NT2/D1 (cell line): Measurements from ENCODE around the gene IDH2.

Experiments used
- DNase-seq: peaks from one replicate; pipeline ENCODE4 v3.0.0-alpha.2; 2011; ENCODE audit warnings: low read depth, low spot score
- H3K27me3 ChIP-seq: 2 replicates; pipeline ENCODE4 v1.6.0; 2011; ENCODE audit warnings: mild to moderate bottlenecking; ENCODE audit not compliant: insufficient read length, insufficient read depth
- H3K36me3 ChIP-seq: 2 replicates; pipeline ENCODE4 v1.6.1; 2011; ENCODE audit warnings: mild to moderate bottlenecking, low read length, mixed read lengths; ENCODE audit not compliant: insufficient read depth, insufficient read length
- H3K4me1 ChIP-seq: 2 replicates; pipeline ENCODE4 v1.5.1; 2011; ENCODE audit not compliant: insufficient read depth, insufficient read length
- H3K4me3 ChIP-seq: 2 replicates; pipeline ENCODE4 v1.5.1; 2011; ENCODE audit warnings: low read depth; ENCODE audit not compliant: insufficient read length
- H3K9ac ChIP-seq: 2 replicates; pipeline ENCODE4 v1.6.0; 2011; ENCODE audit warnings: low read depth; ENCODE audit not compliant: insufficient read length
- H3K9me3 ChIP-seq: 2 replicates; pipeline ENCODE4 v1.5.1; 2011; ENCODE audit warnings: mild to moderate bottlenecking, low read length; ENCODE audit not compliant: insufficient read depth
- SUZ12 ChIP-seq: IDR thresholded peaks from 2 replicates; pipeline ENCODE4 v1.6.1; 2011; ENCODE audit not compliant: insufficient read length, insufficient read depth; ENCODE audit errors: extremely low read depth
- YY1 ChIP-seq: IDR thresholded peaks from 2 replicates; pipeline ENCODE4 v1.6.1; 2011; ENCODE audit not compliant: insufficient read length, insufficient read depth
- ZNF274 ChIP-seq: IDR thresholded peaks from 2 replicates; pipeline ENCODE4 v1.6.1; 2011; ENCODE audit warnings: mild to moderate bottlenecking, low read depth, low read length

Gene IDH2

DNA sequence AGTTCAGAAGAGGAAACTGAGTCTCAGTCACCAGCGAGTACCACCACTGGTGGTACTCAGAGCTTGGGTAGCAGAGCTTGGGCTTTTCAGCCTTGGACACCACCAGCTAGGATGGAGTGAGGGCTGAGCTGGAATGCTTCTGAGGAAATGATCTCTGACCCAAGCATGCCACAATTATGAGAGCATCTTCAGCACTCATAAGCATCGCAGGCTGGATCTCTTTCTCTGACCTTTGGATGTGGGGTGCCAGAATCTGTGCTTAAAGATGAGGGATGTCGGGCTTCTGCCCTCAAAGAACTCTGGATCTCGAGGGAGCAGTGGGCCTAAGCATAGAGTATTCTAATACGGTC is 64.8 kb downstream of the IDH2 start:
- H3K9ac ChIP-seq = no peak overlapping the region
- no peaks in the 10 kb centered on the region for H3K27me3 ChIP-seq
- DNase-seq = no peak
- H3K4me3 ChIP-seq = no peak overlapping the region
- no peak for TF ChIP-seq SUZ12
- TF ChIP-seq ZNF274 = no peak
- TF ChIP-seq YY1 = no peak
- peaks cover 24% of the 10 kb centered on the region for H3K4me1 ChIP-seq
- peaks cover 2% of the 10 kb centered on the region for H3K36me3 ChIP-seq
- H3K9me3 ChIP-seq = no peaks in the 10 kb centered on the region

DNA sequence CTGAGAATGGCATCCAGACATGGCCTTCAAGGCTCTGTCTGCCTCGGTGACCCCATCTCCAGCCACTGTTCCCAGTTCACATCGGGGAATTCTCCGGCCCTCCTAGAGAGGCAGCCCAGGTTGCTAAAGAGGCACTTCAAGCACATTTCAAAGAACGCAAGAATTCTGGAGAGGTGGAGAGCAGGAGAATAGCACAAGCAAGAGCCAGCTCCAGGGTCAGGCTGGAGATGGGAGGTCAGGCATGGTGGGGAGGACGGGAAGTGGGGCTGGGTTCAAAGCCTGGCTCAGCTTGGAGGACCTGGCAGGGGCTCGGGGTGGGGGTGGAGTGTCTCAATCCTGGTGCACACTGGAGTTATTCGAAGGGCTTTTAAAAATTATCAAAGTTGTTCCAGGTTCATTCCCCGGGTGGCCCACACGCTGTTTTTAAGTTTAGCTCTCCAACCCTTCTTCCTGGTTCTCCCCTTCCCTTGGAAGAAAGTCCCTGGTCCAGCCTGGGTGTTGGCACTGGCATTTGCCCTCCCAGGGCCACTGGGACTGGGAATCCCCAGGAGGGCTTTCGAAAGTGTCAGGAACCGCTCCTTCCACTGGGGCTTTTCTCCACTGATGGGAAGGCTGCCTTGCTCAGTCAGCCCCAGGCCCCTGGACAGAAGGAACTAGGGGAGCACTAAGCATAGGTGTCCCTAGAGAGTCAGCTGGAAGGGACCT is 65.3 kb downstream of the IDH2 start:
- Histone ChIP-seq H3K36me3 (no peaks in the 10 kb centered on the region), H3K9ac (no peak overlapping the region), H3K4me3 (no peak overlapping the region), H3K4me1 (peaks cover 24% of the 10 kb centered on the region), H3K9me3 (no peaks in the 10 kb centered on the region), H3K27me3 (no peaks in the 10 kb centered on the region)
- no peak for DNase-seq
- TF ChIP-seq SUZ12 = no peak
- TF ChIP-seq YY1 = no peak
- TF ChIP-seq ZNF274 = no peak

DNA sequence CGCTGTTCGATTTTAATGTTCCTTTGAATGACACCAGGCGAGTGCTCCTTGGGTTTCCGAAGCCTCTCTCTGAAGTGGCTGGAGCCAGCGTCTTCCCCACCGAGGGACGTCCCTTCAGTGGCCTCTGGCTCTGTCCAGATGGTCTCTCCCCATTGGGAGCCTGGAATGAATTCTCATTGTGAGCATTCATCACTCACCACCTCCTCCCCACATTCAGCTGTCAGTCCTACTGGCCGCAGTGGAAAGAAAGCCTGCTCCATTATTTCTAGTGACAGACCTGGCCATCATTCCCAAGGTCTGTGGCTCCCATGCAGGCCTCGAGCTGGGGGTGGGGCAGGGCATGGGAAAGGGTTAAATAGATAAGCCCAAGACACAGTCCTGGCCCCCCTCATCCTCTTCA is 65.9 kb downstream of the IDH2 start:
- H3K4me3 ChIP-seq = no peak overlapping the region
- no peak overlapping the region for H3K9ac ChIP-seq
- DNase-seq = no peak
- no peak for TF ChIP-seq YY1
- no peak for TF ChIP-seq ZNF274
- TF ChIP-seq SUZ12 = no peak
- no peaks in the 10 kb centered on the region for H3K9me3 ChIP-seq
- no peaks in the 10 kb centered on the region for H3K27me3 ChIP-seq
- H3K36me3 ChIP-seq = no peaks in the 10 kb centered on the region
- H3K4me1 ChIP-seq = peaks cover 24% of the 10 kb centered on the region

DNA sequence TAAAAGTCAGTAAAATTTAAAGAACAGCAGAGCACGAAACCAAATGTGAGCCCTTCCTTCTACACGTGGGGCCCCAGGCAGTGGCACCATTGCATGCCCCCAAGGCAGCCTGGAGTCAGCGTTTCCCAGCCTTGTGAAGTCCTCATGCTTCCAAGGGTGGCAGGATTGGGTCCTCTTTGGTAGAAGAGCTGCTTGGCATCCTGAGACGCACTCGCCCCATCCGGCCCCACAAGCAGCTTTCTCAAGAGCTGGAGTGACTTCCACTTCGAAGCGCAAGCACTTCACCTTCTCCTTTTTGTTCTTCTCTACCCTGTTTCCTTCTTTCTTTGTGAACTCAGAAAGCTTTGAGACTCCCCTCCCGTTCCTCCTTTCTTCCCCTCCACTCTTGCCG is 66.4 kb downstream of the IDH2 start:
- TF ChIP-seq YY1 = no peak
- no peak for TF ChIP-seq SUZ12
- TF ChIP-seq ZNF274 = no peak
- Histone ChIP-seq H3K4me3 (no peak overlapping the region), H3K4me1 (peaks cover 24% of the 10 kb centered on the region), H3K9me3 (no peaks in the 10 kb centered on the region), H3K9ac (no peak overlapping the region), H3K36me3 (no peaks in the 10 kb centered on the region), H3K27me3 (no peaks in the 10 kb centered on the region)
- DNase-seq = no peak

DNA sequence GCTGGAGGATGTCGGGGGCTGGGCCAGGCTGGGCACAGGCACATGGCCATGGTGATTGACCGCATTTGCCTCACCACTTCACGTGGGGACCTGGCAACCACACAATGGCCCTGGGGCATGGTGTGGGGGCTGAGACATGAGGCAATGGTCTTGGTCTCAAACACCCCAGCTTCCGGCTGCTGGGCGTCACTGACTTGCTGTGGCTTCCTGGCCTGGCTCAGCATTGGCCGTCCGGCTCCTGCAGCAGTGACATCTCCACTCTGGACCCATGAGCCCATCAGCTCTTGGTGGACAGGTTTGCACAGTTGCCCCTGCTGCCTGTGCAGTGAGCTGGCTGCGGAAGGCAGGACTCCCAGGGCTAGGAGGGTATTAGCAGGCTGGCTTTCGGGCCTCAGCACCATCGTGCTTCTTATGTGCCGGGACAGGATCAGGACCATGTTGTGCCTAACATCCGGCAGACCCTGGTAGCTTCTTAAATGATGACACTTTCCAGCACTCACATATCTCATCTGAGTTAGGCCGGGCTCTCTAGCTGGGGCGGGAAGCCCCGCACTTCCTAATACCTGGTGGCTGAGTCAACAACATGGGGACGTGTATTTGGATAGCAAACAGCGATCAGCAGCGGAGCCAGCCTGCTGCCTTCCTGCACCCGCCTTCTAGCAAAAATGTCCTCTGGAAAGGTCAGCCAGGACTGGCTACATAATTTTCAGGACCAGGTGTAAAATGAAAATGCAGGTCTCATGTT is 67.0 kb downstream of the IDH2 start:
- no peaks in the 10 kb centered on the region for H3K27me3 ChIP-seq
- H3K4me3 ChIP-seq = no peak overlapping the region
- no peaks in the 10 kb centered on the region for H3K9me3 ChIP-seq
- no peaks in the 10 kb centered on the region for H3K36me3 ChIP-seq
- TF ChIP-seq YY1 (no peak), ZNF274 (no peak), SUZ12 (no peak)
- no peak for DNase-seq
- no peak overlapping the region for H3K9ac ChIP-seq
- peaks cover 24% of the 10 kb centered on the region for H3K4me1 ChIP-seq

DNA sequence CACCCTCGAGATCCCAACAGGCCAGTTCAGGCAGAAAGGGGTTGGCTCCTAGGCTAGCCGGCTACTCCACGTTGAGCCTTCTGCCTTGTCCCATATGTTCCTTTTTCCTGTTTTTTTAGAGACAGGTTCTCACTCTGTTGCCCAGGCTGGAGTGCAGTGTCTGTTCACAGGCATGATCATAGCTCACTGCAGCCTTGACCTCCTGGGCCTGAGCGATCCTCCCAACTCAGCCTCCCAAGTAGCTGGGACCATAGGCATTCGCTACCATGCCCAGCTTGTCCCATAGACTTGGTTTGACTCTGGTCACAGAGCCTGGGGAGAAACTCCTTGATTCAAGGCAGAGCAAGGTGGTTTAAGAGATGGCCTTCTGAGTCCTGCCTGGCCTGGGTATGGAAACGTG is 68.8 kb downstream of the IDH2 start:
- no peak overlapping the region for H3K9ac ChIP-seq
- no peaks in the 10 kb centered on the region for H3K9me3 ChIP-seq
- no peak for TF ChIP-seq ZNF274
- TF ChIP-seq YY1 = no peak
- no peak for TF ChIP-seq SUZ12
- H3K27me3 ChIP-seq = no peaks in the 10 kb centered on the region
- H3K4me1 ChIP-seq = peaks cover 24% of the 10 kb centered on the region
- H3K36me3 ChIP-seq = no peaks in the 10 kb centered on the region
- no peak overlapping the region for H3K4me3 ChIP-seq
- no peak for DNase-seq
